ENCODE data around the gene ANXA7.
"Not testable (repeated sequence)": the region's sequence is repeated elsewhere in the genome, so short reads cannot be mapped to it uniquely, and the experiment has no call there.

Gene ANXA7

GRCh38 chr10:73424478-73424877 lies 10.6 kb upstream of the ANXA7 start:
- no peak for DNase-seq
- no peak for TF ChIP-seq POLR2A (IDR thresholded peaks at IDR 0.05; ENCODE audit: low read length)
- no peak for TF ChIP-seq GATA1 (IDR thresholded peaks at IDR 0.05; ENCODE audit: low read depth, low read length)

DNA sequence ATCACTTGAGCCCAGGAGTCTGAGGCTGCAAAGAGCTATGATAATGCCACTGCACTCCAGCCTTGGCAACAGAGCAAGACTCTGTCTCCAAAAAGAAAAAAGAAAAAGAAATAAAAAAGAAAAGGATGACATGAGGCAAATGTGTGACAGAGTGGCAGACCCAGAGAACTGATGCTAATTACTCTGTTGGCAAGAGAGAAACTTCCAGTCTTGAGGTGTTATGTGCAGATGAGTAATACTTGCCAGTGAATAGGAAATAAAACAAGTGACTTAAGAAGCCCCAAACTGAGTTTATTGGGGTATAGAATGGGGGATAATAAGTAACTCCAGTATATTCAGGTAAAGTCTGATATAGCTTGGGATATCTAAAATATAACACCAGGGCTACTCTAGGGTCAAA lies 9.5 kb upstream of the ANXA7 start:
- no peak for TF ChIP-seq GATA1 (IDR thresholded peaks at IDR 0.05; ENCODE audit: low read depth, low read length)
- TF ChIP-seq POLR2A (IDR thresholded peaks at IDR 0.05; ENCODE audit: low read length) = no peak
- DNase-seq = no peak

- no peak for TF ChIP-seq POLR2A (IDR thresholded peaks at IDR 0.05; ENCODE audit: low read length)
- no peak for DNase-seq
Measured at GRCh38 chr10:73416571-73416970, 2.7 kb upstream of the ANXA7 start.

DNA sequence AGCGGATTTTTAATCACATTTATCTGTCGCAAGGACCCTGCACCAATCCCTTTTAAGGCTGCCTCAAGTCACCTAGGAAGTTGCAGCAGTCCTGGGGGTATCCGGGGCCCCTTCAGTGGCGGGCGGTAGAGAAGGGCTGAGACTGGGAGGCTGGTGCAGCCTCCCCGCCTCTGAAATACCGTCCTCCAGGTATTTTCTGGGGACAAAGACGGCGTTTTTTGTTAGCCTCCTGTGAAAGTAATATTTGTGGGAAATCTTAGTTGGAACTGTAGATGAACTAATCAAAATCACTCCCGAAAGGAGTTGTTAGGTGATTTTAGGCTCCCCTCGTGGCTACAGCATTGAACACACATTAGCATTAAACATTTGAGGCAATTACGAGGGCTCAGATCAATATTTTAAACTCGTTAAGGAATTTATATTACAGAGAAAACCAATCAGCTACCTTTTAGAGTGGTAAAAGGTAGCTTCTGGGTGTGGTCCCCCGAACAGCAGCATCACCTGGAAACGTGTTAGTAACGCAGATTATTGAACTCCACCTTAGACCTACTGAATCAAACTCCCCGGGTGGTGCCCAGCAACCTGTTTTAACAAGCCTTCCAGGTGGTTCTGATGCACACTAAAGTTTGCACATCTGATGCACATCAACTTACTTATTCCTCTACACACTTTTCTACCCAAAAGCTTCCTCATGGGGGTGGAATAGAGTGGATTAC lies 530 bp upstream of the ANXA7 start:
- DNase-seq = no peak
- TF ChIP-seq GATA1 (IDR thresholded peaks at IDR 0.05; ENCODE audit: low read depth, low read length) (no peak), POLR2A (IDR thresholded peaks at IDR 0.05; ENCODE audit: low read length) (no peak)

DNA sequence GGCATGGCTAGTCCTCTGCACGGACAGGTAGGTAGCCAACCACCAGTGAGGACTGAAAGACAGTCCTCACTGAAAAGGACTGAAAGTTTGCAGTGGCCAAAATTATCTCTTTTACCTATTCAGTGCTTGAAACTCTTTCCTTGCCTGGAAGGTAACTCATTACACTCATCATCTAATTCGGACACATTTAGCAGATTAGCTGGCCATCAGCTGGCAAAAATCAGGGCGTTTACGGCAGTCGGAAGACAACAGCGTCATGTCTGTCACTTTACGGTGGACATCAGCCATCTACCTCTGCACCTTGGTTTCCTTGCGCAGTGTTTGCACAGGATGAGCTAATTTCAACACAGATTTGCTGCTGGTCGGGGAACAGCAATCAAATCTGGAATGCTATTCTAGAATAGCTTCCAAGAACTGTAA lies 740 bp downstream of the ANXA7 start:
- DNase-seq = peak; percentile 80 to 85
- TF ChIP-seq GATA1 (IDR thresholded peaks at IDR 0.05; ENCODE audit: low read depth, low read length) (no peak), POLR2A (IDR thresholded peaks at IDR 0.05; ENCODE audit: low read length) (no peak)

DNA sequence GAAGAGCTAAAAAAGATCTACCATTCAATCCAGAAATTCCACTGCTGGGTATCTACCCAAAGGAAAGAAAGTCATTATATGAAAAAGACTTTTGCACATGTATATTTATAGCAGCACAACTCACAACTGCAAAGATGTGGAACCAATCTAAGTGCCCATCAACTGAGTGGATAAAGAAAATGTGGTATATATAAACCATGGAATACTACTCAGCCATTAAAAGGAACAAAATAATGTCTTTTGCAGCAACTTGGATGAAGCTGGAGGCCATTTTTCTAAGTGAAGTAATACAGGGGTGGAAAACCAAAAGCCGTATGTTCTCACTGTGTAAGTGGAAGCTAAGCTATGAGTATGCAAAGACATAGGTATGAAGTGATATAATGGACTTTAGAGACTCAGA lies 3.0 kb downstream of the ANXA7 start:
- DNase-seq = no peak
- no peak for TF ChIP-seq GATA1 (IDR thresholded peaks at IDR 0.05; ENCODE audit: low read depth, low read length)
- TF ChIP-seq POLR2A (IDR thresholded peaks at IDR 0.05; ENCODE audit: low read length) = no peak

DNA sequence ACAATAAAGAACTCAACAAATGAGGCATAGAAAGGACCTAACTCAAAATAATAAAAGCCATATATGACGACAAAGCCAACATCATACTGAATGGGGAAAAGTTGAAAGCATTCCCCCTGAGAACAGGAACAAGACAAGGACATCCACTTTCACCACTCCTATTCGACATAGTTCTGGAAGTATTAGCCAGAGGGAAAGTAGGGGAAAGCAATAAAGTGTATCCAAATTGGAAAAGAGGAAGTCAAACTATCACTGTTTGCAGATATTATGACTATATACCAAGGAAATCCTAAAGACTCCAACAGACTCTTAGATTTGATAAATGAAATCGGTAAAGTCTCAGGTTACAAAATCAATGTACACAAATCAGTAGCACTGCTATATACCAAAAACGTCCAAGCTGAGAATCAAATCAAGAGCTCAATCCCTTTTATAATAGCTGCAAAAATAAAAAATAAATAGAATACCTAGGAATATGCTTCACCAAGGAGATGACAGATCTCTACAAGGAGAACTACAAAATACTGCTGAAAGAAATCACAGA lies 4.8 kb downstream of the ANXA7 start:
- no peak for DNase-seq
- no peak for TF ChIP-seq GATA1 (IDR thresholded peaks at IDR 0.05; ENCODE audit: low read depth, low read length)
- no peak for TF ChIP-seq POLR2A (IDR thresholded peaks at IDR 0.05; ENCODE audit: low read length)

GRCh38 chr10:73408061-73408460 lies 5.8 kb downstream of the ANXA7 start:
- no peak for DNase-seq
- no peak for TF ChIP-seq GATA1 (IDR thresholded peaks at IDR 0.05; ENCODE audit: low read depth, low read length)
- TF ChIP-seq POLR2A (IDR thresholded peaks at IDR 0.05; ENCODE audit: low read length) = no peak

- DNase-seq = no peak
- TF ChIP-seq POLR2A (IDR thresholded peaks at IDR 0.05; ENCODE audit: low read length) (no peak), GATA1 (IDR thresholded peaks at IDR 0.05; ENCODE audit: low read depth, low read length) (no peak)
Measured at GRCh38 chr10:73407495-73407894, 6.4 kb downstream of the ANXA7 start.

GRCh38 chr10:73406846-73407245 lies 7.0 kb downstream of the ANXA7 start:
- peak; percentile 6 to 27 for DNase-seq
- no peak for TF ChIP-seq GATA1 (IDR thresholded peaks at IDR 0.05; ENCODE audit: low read depth, low read length)
- no peak for TF ChIP-seq POLR2A (IDR thresholded peaks at IDR 0.05; ENCODE audit: low read length)

DNA sequence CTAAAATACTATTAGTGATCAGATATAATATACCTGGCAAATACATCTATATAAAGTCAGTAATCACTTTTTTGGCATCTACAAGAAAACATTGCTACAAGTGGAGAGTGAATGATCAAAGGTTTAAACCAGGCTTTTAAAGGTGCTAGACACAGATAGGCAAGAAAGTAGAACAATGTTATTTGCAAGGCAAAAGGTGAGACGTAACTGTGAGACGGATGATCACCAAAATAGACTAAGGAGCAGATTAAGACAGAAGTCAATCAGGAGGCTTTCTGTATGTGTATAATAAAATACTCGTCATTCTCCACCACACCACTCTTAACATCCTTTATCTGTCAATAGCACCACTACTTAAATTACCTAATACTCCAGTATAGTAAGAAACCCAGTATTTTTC lies 8.3 kb downstream of the ANXA7 start:
- no peak for TF ChIP-seq POLR2A (IDR thresholded peaks at IDR 0.05; ENCODE audit: low read length)
- TF ChIP-seq GATA1 (IDR thresholded peaks at IDR 0.05; ENCODE audit: low read depth, low read length) = no peak
- no peak for DNase-seq

DNA sequence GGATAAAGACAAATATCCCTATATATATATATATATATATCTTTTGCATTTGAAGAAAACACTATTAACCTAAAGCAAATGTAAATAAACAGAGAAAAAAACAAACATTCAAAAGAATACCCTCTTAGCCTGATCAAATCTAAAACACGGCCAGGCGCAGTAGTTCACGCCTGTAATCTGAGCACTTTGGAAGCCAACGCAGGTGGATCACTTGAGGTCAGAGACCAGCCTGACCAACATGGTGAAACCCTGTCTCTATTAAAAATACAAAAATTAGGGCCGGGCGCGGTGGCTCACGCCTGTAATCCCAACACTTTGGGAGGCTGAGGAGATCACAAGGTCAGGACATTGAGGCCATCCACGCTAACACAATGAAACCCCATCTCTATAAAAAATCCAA lies 9.2 kb downstream of the ANXA7 start:
- no peak for TF ChIP-seq GATA1 (IDR thresholded peaks at IDR 0.05; ENCODE audit: low read depth, low read length)

DNA sequence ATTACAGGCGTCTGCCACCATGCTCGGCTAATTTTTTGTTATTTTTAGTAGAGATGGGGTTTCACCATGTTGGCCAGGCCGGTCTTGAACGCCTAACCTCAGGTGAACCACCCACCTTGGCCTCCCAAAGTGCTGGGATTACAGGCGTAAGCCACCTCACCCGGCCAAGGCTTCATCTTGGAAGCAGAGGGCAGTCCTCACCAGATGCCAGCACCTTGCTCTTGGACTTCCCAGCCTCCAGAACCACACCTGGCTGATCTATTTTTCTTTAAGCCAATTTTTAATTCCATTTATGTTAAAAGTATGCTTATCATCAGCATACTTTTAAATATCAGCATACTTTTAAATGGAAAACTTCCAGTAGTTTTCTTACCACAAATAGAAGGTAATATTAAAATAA lies 12.2 kb downstream of the ANXA7 start:
- DNase-seq = no peak
- TF ChIP-seq GATA1 (IDR thresholded peaks at IDR 0.05; ENCODE audit: low read depth, low read length) (no peak), POLR2A (IDR thresholded peaks at IDR 0.05; ENCODE audit: low read length) (no peak)

More for the DNA sequence above, 9.2 kb downstream of the ANXA7 start:
- DNase-seq = no peak

DNA sequence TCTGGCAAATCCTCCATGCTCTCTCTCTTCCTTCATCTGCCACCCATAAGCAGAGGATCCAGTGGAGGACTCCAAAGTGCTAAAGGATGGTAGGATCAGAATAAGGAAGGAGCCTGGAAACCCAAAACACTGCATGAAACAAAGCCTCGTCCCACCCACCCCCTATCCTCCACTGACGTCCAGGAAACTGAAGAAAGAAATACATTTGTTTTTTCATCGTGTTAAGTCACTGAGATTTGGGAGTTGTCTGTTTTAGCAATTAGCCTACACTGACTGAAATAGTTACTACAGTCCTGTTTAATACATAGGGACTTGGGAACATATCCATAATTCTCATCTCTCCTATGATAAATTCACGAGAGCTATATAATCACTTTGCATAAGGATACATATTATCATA lies 14.8 kb downstream of the ANXA7 start:
- no peak for DNase-seq
- TF ChIP-seq POLR2A (IDR thresholded peaks at IDR 0.05; ENCODE audit: low read length) (no peak), GATA1 (IDR thresholded peaks at IDR 0.05; ENCODE audit: low read depth, low read length) (no peak)

DNA sequence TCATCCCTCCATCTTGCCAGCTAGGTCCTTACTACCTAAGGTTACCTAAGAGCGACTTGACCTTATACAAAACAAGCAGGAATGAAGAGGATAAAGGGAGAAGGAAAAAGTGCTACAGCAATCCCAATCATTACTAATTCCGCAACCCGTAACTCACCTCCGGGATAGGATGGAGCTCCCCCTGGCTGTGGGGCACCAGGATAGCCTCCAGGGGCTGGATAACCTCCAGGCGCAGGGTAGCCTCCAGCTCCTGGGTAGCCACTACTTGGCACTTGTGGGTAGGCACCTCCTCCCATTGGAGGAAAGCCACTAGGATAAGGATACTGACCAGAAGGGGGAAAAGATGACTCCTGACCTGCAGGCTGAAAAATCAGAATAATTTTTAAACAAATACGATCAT lies 15.8 kb downstream of the ANXA7 start:
- TF ChIP-seq GATA1 (IDR thresholded peaks at IDR 0.05; ENCODE audit: low read depth, low read length) (no peak), POLR2A (IDR thresholded peaks at IDR 0.05; ENCODE audit: low read length) (no peak)
- peak in 1 of 2 experiments; percentile 13 for DNase-seq

GRCh38 chr10:73394325-73394724 lies 19.5 kb downstream of the ANXA7 start:
- not testable (repeated sequence) for DNase-seq

Data from erythroblast (primary cell).